SK-MEL-5 (cell line): ENCODE data around the gene CCDC171. TPM values are rescaled to one million over a fixed set of nuclear protein-coding genes. Genes with fewer than 3 reads are reported as not detected.
"Not testable (repeated sequence)": the region's sequence is repeated elsewhere in the genome, so short reads cannot be mapped to it uniquely, and the experiment has no call there.

Experiments
- DNase-seq: peaks from one replicate; pipeline ENCODE4 v3.0.0-alpha.2; 2016; ENCODE audit warnings: low read depth, low spot score
- in situ Hi-C: cut with HindIII; loops from 2 replicates; pipeline ENCODE4 v1.10.0; 2016; ENCODE audit warnings: low sequenced_read_pairs, high pct_unique_total_duplicates, low pct_unique_long_range_greater_than_20kb
- total RNA-seq: library from RNA; depleted of rRNA; stranded (reverse); fragments of >200 nt; shearing (Covaris generic); gene quantifications from 2 replicates; pipeline ENCODE4 v1.2.3, GENCODE V29; 2014

The CCDC171 gene
- total RNA-seq, 1 experiment from 2014 or later: 72.9 TPM

DNA sequence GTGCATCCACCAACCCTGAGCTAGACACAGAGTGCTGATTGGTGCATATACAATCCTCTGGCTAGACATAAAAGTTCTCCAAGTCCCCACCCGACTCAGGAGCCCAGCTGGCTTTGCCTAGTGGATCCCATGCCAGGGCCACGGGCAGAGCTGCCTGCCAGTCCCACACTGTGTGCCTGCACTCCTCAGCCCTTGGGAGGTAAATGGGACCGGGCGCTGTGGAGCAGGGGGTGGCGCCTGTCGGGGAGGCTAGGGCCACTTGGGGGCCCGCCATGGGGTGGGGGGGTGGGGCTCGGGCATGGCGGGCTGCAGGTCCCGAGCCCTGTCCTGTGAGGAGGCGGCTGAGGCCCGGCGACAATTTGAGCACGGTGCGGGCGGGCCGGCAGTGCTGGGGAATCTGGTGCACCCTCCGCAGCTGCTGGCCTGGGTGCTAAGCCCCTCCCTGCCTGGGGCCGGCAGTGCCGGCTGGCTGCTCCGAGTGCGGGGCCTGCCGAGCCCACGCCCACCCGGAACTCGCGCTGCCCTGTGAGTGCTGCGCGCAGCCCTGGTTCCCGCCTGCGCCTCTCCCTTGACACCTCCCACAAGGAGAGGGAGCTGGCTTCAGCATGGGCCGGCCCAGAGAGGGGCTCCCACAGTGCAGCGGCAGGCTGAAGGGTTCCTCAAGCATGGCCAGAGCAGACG, 257.5 kb downstream of the CCDC171 start:
- in situ Hi-C loops, DNase-seq: not testable (repeated sequence)

DNA sequence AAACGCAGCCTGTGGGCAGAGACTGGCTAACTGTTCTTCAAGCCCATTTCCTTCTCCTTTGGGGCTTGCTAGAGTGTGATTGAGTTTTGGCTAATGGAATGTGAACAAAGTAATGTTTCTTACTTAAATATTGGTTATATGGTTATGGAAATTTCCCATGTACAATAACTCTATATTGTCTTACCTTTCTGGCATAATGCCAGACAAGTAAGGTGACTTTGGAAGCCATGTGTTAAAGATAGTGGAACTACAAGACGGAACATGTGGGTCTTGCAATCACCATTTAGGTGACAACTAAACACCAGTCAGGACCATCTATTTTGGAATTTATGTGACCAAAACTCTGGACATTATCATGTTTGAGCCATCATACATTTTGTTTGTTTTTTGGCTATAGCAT, 260.2 kb downstream of the CCDC171 start:
- in situ Hi-C loops: no loop called here
- no peak for DNase-seq

DNA sequence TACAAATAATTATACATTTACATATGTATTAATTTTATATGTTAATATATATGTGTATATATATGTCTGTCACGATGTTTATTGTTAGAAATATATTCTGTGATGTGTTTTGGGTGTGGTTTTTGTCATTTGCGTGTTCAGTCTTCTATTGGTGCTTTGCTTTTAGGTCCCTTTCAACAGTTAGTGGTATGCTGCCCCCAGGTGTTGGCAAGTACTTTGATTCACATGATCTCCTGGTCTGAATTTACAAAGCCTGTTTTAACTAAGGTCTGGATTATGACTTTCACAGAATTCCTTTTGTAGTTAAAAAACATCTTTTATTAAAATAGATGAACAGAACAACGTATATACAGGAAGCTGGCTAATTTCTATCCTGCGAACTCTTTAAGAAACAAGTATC, 271.5 kb downstream of the CCDC171 start:
- DNase-seq: peak; percentile 51
- in situ Hi-C loops: no loop called here

DNA sequence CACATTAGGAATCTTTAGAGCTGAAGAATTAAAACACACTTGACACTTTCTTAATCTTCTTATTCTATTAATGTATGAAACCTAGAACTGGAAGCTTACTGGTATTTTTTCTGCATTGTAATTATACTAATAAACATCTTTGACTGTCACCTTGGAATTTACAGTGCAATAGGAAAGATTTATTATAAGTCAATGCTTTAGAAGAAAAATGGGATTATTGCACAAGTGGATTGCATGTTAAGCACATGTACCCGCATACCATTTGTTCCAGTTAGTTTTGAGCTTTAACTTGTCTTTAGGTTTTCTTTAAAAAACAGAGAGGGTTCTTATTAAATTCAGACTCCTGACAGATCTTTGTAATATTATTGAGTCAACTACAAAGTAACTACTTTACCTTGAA, 278.5 kb downstream of the CCDC171 start:
- DNase-seq: no peak
- in situ Hi-C loops: no loop called here

DNA sequence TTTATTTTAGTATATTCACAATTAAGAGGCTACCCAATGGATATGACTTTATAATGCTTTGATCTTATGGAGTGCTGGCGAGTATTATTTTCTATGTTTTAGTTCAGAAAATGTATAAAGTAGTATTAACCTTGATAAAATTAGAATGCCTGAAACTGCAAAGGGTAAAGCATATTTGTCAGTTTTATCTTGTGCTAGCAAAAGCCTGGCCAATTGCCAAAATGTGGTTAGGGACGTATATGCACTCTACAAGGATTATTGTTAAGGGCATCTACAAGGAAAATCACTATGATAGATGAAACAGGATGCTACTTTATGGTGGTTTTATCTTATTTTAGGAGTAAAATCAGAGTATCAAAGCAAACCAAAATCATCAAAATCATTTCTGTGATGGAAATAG, 281.7 kb downstream of the CCDC171 start:
- in situ Hi-C loops: no loop called here
- no peak for DNase-seq

DNA sequence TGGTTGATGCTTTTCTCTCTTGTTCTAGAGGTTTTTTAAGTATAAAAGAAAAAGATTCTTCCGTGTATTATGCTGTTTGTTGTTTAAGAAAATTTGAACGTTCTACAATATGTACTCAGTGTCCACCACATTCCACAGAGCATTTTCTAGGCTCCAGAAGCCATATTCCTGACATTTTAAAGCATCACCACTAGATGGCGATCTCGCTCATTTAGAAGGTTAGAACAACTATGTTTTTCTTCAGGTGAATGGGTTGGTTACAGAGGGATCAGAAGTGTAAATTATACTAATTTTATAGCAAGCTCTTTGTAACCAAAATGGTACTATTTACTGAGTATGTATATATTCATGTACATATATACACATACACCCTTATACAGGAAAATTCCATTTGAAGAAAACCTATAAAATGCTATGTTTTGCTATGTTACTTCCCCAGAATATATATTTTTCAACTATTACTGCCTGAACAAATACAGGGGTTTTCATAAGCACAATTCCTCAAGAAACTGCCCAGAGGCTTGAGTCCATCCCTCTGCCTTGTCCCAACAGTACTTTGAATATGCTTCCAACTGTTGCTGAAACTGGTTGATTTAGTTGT, 284.3 kb downstream of the CCDC171 start:
- in situ Hi-C loops: no loop called here

DNA sequence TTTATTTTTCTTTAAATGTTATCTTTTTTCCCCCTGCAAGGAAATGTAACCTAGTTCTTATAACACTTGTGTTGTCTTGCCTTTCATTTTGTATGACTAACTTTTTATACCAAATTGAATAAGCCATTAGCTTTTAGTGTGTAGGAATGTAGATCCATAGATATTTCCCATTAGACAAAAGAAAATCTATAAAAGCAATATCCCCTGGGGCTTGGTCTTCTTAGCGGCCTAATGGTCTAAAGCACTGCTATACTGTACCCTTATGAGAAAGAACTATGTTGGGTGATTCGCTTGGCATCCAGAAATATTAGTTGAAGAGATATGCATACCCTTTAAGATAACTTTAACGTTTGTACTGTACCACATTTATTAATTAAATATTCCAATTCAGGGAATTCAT, 289.2 kb downstream of the CCDC171 start:
- in situ Hi-C loops: no loop called here
- DNase-seq: no peak

More for the DNA sequence above, 284.3 kb downstream of the CCDC171 start:
- DNase-seq: peak; percentile 76

DNA sequence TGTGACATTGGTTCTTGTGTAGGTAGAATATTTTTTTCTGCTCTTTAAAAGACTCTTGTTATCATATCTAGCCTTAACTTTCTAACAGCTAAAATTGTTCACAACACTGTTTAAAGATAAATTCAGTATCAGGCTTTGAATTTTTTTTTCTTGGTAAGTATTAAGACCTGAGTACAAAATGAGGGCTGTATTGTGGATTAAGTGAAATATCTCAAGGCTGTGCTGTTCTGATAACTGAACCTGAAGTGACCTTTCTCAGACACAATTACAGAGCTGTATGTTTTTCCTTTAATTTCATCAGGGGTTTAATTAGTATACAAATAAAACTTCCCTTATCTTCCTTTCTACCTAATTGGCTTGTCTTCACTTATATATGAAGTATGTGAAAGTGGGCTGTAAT, 290.5 kb downstream of the CCDC171 start:
- in situ Hi-C loops: no loop called here
- DNase-seq: no peak

DNA sequence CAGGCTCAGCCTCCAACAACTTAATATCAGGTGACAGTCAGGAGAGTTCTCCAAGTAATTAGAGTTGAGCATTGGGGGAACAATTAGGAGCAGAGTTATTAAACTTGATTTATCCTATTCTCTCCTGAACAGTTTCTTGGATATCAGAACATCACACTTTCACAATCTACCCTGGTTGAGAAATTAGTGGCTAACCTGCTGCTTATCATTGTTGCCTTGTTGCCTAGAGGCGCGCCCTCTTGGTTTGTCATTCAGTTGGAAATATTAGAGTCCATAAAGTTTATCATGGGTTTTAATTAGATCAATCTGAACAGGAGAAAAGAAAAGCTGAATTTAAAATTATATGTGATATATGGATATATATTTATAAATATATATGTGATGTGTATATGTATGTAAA, 291.1 kb downstream of the CCDC171 start:
- DNase-seq: no peak
- in situ Hi-C loops: no loop called here

DNA sequence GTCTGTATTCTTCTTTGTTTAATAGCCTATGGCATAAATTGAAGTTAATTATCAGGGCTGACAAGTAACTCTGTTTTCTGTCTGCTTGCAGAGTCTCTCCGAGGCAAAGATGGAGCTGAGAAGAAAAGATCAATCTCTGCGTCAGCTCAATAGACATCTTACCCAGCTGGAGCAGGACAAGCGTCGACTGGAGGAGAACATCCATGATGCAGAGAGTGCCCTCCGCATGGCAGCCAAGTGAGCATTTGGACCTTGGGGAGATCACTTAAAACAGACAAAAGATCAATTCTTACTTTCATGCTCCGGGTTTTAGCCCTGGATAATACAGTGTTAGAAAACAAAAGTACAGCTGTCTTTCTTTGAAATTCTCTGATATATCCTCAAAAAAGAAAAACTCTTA, 293.8 kb downstream of the CCDC171 start:
- in situ Hi-C loops: no loop called here
- peak; percentile 82 for DNase-seq

DNA sequence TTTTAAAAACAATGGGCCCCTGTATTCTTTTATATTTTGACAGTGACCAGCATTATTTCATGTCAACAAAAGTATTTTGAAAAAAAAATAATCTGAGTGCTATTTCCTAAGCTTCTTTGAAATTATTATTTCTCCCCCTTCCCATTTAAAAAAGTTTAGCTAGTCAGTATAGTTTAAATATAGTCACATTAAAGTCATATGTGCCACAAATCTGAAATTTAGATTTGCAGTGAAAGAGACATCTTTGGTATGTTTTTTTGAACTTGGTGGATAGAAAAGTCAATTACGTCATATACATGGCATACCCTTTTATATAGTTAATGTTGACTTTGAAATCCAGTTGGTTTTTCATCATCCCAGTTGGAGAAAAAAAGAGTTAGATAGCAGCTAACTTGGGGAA, 297.0 kb downstream of the CCDC171 start:
- in situ Hi-C loops: no loop called here
- peak; percentile 93 for DNase-seq

DNA sequence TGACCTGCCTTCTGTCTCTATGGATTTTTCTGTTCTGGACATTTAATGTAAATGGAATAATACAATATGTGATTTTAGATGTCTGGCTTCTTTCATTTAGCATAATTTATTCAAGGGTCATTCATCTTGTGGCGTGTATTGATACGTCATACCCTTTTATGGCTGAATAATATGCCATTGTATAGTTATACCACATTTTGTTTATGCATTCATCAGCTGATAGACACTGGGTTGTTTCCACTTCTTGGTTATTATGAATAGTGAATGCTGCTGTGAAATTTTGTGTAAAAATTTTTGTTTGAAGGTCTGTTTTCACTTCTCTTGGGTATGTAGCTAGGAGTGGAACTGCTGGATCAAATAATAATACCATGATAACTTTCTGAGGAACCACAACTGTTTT, 298.9 kb downstream of the CCDC171 start:
- peak; percentile 98 for DNase-seq
- in situ Hi-C loops: no loop called here

DNA sequence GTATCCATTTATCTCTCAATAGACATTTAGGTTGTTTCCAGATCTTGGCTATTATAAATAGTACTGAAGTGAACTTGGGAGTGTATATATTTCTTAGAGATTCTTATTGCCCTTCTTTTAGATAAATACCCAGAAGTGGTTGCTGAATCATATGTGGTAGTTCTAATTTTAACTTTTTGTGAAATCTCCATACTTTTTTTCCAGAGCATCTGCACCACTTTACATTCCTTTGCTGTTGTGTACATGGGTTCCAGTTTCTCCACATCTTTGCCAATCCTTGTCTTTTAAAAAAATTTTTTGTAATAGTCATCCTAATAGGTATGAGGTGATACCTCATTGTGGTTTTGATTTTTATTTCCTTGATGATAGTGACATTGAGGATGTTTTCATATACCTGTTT, 303.7 kb downstream of the CCDC171 start:
- DNase-seq: no peak
- in situ Hi-C loops: no loop called here

DNA sequence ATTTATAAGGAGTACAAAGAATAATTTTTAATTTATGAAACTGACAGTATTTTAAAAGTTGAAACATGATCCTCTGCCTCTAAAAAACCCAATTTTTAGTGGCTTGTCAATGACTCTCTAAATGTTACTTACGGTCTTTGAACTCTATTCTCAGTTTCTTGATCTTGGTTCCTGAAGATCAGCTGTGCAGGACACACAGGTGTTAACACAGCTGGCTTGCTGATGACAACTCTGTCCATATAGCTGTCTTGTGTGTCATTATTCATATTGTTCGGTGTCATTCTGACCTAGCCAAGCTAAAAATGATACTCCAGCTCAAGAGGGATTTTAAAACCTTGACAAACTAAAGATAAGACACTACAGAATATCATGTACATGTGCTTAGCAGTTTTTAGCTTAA, 314.5 kb downstream of the CCDC171 start:
- in situ Hi-C loops: no loop called here
- no peak for DNase-seq

DNA sequence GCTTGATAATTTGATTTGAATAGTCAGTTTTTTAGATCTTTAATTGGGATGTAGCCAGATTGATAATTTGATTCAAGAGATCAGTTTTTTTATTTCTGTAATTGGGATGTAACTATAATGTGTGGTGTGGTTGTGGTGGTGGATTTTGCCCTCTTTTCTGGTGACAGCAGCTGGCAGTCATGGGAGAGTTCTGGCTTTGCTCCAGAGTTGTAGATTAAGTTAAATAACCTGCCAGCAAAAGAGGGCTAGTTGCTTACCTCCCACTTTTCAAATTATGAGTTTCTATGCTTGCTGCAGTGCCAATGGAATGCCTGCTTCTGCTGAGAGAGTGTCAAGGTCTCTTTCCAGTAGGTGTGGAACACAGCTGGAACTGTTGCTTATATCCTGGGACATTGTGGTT, 315.1 kb downstream of the CCDC171 start:
- DNase-seq: no peak
- in situ Hi-C loops: no loop called here

DNA sequence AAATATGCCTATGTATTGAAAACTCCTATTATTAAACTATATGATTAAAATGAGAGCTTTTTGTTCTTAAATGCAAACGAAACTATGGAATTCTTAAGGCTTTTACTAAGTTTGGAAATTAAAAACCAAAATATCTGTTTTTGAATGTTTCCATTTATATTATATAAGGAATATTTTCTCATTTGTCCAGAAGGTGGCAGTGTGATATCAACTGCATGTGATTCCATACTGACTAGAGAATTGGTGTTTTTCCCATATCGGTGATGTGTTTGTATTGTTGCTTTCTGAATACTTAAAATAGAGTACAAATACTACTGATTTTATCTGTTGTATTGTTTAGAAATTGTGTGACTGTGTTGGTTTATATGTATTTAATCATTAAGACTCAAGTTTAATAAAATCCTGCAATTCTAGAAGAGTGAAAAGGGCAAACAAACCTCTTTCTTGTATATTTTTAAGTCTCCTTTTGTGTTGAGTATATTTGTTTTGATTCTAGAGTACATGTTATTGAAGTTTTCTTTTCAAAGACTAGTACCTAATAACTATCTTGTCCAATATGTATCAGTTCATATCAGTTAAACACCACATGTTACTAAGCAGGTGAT, 320.8 kb downstream of the CCDC171 start:
- DNase-seq: peak; percentile 64
- in situ Hi-C loops: no loop called here

DNA sequence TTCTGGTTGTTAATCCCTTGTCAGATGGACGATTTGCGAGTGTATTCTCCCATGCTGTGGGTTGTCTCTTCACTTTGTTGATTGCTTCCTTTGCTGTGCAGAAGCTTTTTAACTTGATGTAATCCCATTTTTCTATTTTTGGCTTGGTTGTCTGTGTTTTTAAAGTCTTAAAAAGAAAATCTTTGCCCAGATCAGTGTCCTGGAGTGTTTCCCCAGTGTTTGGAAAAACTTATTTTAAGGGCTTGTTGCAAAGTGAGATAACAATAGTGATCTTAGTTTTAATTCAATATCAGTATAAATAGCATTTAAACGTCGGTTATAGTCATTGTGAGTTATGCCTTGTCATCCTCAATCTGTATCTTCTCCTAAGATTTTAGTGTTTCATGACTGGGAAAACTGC, 329.5 kb downstream of the CCDC171 start:
- no peak for DNase-seq
- in situ Hi-C loops: no loop called here

DNA sequence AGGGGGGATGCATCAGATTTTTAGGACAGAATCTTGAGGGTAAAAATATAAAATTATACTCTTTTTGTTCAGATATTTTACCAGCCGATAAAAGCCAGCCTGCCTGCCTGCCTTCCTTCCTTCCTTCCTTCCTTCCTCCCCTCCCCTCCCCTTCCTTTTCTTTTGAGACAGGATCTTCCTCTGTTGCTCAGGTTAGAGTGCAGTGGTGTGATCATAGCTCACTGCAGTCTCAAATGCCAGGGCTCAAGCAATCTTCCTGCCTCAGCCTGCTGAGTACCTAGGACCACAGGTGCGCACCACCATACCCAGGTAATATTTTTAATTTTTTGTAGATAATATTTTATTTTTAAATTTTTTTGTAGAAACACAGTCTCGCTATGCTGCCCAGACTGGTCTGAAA, 330.0 kb downstream of the CCDC171 start:
- in situ Hi-C loops: no loop called here
- no peak for DNase-seq

DNA sequence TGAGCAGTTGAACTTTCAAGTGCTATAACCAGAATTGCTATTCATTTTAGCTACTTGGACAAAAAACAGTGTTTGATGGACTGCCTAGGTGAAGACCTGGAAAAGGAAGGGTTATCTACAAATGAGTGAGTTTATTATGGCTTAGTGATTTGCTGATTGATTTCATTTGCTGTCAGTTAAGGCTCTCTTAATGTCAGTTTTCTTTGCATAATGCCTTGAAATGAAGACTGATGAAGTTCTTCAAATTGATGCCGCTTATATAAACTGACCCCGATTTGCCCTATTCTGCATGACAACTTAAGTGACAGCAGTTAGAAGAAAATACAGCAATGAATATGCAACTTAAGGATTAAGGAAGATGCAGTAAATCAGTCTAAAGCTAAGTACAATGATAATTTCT, 332.6 kb downstream of the CCDC171 start:
- in situ Hi-C loops: no loop called here

More for the DNA sequence above, 332.6 kb downstream of the CCDC171 start:
- no peak for DNase-seq
